Stimulated activated naive CD8-positive, alpha-beta T cell treated with anti-CD3 and anti-CD28 coated beads, Interleukin-15, Interleukin-2, amounts not matched to agents 100 U/mL and 50 U/mL, for 24 hours (primary cell): ENCODE measurements around the gene TMEM108.

Experiments used
- ATAC-seq: fragments of 150-1000 bp; cut with Tn5 transposase; one replicate; pipeline ENCODE4 v1.10.0; 2021
- DNase-seq: peaks from one replicate; pipeline ENCODE4 v3.0.0; 2021

Gene TMEM108

GRCh38 chr3:133424937-133425869 lies 387.0 kb downstream of the TMEM108 start:
- ATAC-seq: no peak
- DNase-seq: no peak

DNA sequence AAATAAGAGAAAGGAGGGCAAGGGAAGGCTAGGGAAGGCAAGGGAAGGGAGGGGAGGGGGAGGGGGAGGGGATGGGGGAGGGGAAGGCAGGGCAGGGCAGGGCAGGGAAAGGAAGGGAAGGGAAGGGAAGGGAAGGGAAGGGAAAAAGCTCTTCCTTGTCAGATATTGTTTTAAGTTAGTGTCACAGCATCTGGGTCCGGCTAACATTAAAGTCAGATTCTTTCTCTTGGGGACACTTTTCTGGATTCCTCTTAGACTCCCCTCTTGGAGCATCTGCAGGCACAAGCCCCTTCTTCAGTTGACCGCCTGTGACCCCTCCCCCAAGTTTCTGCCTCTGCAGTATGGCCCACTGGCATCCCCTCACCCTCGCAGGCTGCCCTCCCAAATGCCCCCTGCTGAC lies 387.7 kb downstream of the TMEM108 start:
- DNase-seq (no peak), ATAC-seq (no peak)

DNA sequence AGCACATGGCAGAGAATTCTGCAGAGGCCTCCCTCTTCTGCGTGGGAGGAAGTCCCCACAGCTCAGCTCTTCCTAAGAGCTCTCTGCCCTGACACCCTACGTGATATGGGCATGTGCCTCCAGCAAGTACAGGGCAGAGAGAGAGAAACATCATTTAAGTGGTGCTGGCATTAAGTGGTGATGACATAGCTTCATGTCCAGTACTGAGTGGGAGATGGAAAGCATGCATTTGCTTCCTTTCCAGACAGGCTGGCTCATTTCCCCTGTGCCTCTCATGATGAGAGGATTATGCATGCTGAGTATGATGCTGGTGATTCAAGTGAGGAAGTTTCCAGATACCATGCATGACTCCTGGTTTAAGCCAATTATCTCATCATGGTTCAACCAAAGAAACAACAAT lies 388.5 kb downstream of the TMEM108 start:
- ATAC-seq (peak; percentile 44), DNase-seq (no peak)

GRCh38 chr3:133428552-133428951 lies 390.4 kb downstream of the TMEM108 start:
- no peak for ATAC-seq

GRCh38 chr3:133429063-133429462 lies 390.9 kb downstream of the TMEM108 start:
- DNase-seq (no peak), ATAC-seq (no peak)

More at GRCh38 chr3:133428552-133428951, 390.4 kb downstream of the TMEM108 start:
- DNase-seq: no peak

DNA sequence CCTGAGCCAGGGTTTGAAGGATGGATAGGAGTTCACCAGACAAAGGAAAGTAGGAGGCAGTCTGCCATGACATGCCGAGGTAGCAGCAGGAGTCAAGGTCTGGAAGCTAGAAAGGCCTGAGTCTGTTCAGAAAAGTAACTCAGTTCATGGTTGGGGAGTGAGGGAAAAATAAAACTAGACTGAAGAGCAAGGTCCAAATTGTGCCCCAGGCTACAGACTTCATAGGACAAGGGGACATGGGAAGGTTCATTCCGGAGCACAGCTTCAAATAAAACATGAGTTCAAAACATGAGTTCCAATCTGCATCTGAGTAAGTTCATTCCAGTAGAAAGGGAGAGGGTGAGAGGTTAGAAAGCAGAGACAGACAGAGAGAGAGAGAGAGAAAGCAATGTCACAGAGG lies 401.4 kb downstream of the TMEM108 start:
- DNase-seq: no peak
- ATAC-seq: no peak

- ATAC-seq (no peak), DNase-seq (no peak)
These were observed 402.5 kb downstream of the TMEM108 start for GRCh38 chr3:133440652-133441051.

GRCh38 chr3:133441867-133442270 lies 403.7 kb downstream of the TMEM108 start:
- peak; percentile 75 for ATAC-seq
- DNase-seq: no peak

DNA sequence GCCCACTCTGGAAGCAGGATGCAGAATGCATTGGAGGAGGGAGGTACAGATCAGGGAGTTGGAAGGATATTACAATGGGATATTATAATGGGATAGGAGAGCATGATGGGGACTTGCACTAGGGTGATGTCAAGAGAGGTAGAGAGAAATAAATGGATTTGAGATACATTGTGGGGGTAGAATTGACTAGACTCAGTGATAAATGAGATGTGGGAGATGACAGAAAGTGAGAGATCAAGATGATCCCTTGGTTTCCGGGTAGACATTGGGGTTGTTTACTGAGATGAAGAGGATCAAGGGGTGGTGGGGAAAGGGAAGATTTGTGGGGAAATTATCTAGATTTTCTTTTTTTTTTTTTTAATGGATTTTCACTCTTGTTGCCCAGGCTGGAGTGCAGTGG lies 404.3 kb downstream of the TMEM108 start:
- no peak for ATAC-seq

DNA sequence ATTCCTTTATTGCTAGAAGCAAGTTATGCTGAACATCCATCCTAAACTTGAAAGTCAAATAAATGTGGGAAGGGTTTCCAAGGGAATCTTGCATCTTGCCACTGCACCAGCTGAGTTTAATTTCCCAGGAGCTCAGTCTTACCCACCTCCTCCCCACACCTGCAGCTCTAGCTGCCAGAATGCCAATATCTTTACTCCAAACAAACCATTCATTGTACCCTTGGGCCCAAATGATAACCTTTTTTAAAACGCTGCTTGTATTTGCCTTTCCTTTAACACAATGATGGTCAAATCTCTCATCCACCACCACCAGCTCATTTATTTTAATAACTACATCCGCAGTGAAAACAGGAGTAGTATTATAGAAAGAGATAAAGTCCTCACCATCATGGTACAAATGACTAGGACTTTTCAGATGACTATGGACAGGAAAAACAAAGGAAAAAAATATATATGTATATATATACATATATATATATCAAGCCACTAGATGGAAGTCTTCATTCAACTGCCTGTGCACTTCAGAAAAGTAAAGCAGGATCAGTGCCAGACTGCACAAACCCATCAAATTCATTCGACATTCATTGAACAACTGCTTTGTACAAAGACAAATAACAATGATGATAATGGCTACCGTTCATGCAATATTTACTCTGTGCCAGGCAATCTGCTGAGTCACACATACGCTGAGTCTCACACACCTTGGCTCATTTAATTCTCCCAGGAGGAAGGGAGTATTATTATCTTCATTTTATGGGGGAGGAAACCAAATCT lies 405.6 kb downstream of the TMEM108 start:
- no peak for DNase-seq
- ATAC-seq: no peak

More for the DNA sequence above, 404.3 kb downstream of the TMEM108 start:
- no peak for DNase-seq

DNA sequence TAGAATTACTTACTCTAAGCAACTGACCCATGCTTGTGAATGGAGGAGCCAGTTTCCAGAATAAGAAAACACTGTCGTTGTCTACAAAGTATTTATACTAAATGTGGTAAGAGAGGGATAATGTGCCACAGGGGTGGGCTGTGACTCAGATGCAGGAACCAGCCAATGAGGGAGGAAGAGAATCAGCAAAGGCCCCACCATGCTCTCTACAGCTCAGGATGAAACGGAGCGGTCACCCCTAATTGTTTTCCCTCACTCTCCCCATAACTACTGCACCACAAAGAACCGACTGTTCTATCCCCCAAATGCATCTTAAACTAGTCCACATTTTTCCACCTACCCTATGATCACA lies 406.2 kb downstream of the TMEM108 start:
- DNase-seq (no peak), ATAC-seq (no peak)

GRCh38 chr3:133445108-133445507 lies 406.9 kb downstream of the TMEM108 start:
- ATAC-seq (no peak), DNase-seq (no peak)
